ENCODE measurements around the gene GPR141.
"Not testable (repeated sequence)": the region's sequence is repeated elsewhere in the genome, so short reads cannot be mapped to it uniquely, and the experiment has no call there.

Gene GPR141

GRCh38 chr7:37686556-37687345 lies 3.2 kb downstream of the GPR141 start:
- no peak for DNase-seq (ENCODE audit: low read depth)

- no peak for DNase-seq (ENCODE audit: low read depth)
Observed at GRCh38 chr7:37690206-37690605, 6.6 kb downstream of the GPR141 start.

DNA sequence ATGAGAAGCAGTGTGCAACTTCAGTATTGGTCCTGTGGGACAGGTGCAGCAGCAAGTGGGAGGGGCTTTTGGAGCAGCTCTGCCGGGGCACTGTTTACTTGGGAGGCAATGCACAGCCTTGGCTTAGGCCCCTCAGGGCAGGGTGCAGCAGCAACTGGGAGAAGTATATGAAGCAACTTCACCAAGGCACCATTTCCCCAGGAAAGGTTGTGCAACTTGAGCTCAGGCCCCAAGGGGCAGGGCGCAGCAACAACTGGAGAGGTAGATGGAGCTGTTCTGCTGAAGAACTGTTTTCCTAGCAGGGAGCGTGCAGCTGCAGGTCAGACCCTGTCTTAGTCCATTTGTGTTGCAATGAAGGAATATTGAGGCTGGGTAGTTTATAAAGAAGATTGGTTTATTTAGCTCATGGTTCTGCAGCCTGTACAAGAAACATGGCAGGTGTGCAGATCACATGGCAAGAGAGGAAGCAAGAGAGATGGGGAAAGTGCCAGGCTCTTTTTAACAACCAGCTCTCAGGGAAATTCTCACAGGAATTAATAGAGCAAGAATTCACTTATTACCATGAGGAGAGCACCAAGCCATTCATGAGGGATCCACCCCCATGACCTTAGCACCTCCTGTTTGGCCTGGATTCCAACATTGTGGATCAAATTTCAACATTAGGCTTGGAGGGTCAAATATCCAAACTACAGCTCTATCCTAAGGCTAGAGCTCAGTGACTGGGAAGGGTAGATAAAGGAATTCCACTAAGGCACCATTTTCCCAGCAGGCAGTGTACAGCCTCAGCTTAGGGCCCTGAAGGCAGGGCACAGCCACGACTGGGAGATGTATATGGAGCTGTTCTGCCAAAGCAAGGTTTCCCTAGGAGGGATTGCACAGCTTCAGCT lies 10.9 kb downstream of the GPR141 start:
- DNase-seq (ENCODE audit: low read depth), result no peak

DNA sequence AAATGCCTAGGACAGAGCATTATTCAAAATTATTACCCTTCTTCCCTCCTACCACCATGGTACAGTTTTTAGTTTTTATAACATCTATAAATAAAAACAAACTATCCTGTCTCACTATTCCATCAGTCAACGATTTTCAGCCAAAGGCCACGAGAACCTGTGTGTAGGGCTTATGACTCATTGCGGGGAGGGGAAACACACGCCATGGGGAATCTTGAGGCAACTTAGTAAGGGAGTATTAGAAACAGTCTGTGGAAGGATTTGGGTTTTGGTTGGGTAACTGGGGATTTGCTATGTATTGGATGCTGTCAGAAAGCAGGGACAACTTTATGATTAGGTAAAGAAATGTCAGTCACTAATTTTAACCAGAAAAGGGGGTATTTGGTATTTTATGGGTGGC lies 14.7 kb downstream of the GPR141 start:
- no peak for DNase-seq (ENCODE audit: low read depth)

DNA sequence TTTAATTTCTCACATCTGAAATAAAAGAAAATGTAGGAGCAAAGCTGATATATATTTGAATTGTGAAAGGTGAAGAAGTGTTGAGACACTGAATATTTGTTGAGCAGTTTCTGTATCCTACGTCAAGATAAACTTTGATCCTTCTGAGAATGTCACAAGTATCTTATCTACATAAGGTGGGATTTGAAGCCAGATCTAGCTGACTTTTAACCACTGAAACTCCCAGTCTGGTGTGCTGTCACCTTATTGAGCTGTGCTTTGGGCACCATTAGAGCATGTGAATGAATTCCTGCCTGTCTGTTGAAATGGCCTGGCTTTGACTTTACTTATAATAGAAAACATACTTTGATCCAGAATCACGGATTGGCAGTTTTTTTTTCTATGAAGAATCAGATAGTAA lies 15.2 kb downstream of the GPR141 start:
- DNase-seq (ENCODE audit: low read depth), result no peak

DNA sequence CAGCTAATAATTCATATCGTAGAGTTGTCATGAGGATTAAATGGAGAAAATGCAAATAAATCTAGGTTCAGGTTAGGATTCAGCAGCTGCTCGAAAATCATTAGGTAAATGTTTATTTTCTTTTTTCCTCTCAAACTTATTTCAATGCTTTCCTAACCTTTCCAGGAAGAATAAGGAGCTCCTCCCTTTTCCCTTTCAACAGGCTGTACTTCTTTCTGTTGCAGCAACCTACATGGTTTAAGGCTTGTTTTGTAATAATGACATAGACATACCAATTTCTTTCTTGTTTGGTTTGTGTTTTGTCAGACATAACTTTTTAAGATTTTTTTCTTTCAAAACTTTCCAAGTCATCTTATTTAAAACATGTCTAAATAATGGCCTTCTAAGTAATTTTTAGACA lies 18.2 kb downstream of the GPR141 start:
- DNase-seq (ENCODE audit: low read depth), result no peak

DNA sequence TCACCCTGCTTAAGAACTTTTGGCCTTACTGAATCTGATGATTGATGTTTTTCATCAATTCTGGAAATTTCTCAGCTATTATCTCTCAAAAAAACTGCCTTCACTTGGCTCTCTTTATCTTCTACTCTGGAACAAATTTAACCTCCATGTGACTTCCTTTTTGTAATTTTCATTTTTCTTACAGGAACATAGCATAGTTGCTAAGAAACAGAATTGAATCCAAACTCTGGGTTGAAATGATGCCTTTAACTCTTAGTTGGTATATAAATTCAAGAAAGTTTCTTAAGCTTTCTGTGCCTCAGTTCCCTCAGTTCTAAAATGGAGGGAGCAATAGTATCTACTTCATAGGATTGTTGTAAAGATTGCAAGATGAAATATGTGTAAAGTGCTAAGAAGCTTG lies 19.8 kb downstream of the GPR141 start:
- no peak for DNase-seq (ENCODE audit: low read depth)

DNA sequence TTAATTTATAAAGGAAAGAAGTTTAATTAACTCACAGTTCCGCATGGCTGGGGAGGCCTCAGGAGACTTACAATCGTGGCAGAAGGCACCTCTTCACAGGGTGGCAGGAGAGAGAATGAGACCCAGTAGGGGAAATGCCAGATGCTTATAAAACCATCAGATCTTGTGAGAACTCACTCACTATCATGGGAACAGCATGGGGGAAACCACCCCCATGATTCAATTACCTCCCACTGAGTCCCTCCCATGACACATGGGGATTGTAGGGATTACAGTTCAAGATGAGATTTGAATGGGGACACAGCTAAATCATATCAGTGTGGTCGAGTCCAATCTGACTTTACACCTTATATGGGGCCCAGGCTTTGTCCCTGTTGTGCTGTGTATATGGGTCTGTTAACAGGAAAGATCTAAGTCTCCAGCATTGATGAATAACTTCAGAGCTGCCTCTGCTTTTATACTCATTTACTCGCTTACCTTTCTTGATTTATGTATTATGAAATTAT lies 20.8 kb downstream of the GPR141 start:
- not testable (repeated sequence) for DNase-seq (ENCODE audit: low read depth)

GRCh38 chr7:37705976-37706375 lies 22.4 kb downstream of the GPR141 start:
- DNase-seq (ENCODE audit: low read depth), result no peak

GRCh38 chr7:37706804-37707203 lies 23.2 kb downstream of the GPR141 start:
- DNase-seq (ENCODE audit: low read depth), result no peak

DNA sequence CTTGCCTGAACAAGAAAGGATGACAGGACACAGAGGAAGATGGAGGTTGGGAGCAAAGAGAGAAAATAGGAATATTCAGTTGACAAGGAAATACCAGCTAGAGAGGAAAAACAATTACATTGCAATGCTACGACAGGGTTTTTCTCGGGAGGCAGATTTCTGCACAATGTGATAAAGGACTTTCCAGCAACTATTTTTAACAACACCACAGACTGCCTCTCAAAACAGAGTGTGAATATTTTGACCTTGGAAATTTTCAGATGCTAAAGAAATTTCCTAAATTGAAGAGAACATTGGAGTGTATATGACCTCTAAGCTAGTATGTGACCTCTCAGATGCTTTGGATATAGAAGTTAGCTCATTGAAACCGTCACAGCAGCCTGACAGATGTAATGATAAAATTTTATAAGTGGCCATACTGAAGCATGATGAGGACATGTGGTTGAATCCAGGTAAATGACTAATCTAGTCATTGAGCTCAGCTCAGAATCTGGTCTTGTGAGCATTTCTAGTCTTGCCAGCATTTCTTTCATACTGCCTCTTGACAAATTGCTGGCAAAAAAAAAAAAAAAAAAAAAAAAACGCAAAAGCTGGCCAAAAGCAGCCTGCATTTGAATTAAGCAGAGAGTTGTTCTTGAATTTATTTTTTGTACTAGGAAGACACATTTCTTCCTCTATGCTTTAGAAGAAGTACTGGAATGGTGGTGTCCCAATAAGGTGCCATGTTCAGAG lies 24.4 kb downstream of the GPR141 start:
- DNase-seq (ENCODE audit: low read depth), result no peak

DNA sequence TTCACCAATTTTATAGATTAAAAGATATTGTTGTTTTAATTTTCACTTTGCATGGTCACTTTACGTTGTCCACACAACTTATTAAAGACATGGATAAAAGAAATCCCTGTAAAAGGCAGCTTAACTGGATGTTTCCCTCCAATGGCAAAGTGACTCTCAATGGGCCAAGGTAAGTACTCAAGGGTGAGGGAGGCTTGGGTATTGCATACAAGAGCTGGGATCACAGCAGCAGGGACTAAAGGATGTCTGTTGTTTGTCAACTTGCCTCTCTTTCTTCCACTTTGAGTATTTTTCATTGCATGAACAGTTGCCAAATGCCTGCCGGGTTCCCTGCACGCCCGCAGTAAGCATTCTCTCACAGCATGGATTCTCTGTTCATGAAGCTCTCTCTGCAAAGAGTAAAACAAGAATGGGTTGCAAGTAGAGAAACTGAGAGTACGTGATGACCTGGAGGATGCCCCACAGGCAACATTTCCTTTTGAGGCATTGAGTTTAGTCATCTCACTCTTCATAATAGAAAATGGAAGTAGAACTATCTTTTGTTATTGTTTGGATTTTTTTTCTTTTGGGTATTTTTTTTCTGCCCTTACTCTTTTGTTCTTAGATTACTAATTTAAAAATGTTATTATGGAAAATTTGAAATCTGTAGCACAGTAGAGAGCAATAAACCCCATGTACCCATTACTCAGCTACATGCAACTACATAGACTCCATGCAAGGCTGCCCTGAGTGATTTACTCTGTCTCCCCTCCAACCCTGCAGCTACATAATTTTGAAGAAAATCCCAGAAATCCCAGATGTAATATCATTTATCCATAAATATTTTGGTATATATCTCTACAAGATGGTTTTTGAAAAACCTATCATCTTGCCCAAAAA lies 26.3 kb downstream of the GPR141 start:
- DNase-seq (ENCODE audit: low read depth), result no peak

- no peak for DNase-seq (ENCODE audit: low read depth)
Observed at GRCh38 chr7:37713613-37714012, 30.0 kb downstream of the GPR141 start.

DNA sequence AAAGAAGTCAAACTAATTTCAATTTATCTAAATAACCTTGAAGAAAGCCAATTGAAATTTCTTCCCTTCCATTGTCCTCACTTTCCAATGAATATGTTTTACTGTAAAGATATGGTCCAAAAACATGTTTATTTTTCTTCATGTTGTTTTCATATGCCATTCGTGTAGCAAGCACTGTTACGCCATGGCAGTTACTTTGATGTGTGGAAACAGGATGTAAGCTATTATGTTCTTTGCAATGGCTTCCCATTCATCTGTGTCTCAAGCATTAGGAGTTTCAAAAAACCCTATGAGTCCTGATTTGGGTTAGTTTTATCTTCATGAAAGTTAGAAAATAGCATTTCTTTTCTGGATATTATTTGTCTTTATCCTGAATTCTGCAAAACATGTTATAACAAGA lies 31.0 kb downstream of the GPR141 start:
- DNase-seq (ENCODE audit: low read depth), result no peak

GRCh38 chr7:37718585-37718984 lies 35.0 kb downstream of the GPR141 start:
- no peak for DNase-seq (ENCODE audit: low read depth)

DNA sequence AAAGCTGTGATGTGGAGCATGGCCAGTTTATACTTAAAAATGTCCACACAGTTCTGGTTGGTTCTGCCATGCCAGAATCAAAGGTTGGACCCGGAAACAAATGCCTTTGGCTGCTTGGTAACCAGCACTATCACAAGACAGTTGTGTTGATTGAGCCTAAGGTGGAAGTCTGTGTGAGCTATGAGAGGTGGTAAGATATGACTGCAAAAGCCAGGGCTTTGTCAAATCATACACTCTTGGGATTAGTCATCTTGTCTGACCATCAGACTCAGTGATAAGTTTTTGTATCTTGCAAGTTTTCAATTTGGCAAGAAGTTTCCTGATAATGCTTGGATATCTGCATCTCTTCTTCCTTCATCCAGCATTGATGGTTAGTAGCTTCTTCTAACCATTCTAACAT lies 35.5 kb downstream of the GPR141 start:
- DNase-seq (ENCODE audit: low read depth), result no peak

DNA sequence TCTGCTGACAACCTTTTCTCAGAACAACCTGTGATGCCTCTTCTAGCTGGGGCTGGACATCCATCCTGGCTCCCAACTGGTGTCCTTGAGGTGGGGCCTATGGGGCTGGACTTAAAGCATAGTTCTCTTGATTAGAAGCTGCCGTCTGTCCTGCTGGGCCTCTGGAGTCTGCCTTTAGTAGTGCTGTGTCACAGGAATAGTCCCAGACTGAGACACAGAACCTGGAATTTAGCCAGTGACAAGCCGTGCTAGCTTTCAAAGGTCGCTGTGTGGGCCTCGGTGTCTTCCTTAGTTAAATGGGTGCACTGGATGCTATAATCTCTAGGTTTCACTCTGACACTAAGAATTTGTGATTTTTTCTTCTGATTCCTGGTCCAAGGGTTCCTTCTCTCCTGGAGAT lies 41.2 kb downstream of the GPR141 start:
- DNase-seq (ENCODE audit: low read depth), result no peak

DNA sequence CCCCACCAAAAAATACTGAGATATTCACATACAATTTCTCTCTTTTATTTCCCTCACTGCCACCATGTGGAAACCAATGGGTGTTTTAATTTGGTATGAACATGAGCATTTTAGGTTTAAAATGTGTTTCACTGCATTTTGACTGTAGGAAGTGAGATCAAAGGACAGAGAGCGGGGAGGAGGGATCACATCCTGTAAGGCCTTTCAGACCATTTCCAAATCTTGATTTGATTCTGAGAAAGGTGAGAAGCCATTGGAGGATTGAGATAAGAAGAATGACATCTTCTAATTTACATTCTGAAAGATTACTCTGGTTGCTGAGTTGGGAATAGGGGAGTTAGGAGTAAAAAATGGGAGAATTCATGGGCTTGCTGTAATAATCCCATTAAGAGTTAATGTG lies 42.5 kb downstream of the GPR141 start:
- DNase-seq (ENCODE audit: low read depth), result no peak

- no peak for DNase-seq (ENCODE audit: low read depth)
Observed at GRCh38 chr7:37728747-37729146, 45.2 kb downstream of the GPR141 start.

DNA sequence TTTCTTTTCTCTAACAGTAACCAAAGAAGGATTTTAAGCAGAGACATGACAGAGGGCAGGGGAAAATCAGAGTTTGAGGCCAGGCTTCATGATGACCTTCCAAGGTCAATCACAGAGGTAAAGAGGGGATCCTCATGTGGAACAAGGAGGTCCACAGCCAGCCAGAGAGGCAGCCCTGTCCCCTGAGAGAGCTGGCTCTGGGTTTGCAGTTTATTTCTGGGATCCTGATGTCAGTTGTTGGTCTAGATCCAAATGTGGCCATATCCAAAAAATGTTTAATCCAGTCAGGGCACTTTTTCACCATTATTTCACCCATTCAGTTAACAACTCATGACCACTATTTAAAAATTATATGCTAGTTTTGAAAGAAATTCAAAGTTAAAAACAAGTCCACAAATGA lies 45.6 kb downstream of the GPR141 start:
- no peak for DNase-seq (ENCODE audit: low read depth)

- no peak for DNase-seq (ENCODE audit: low read depth)
Observed at GRCh38 chr7:37730501-37730900, 46.9 kb downstream of the GPR141 start.
